Erythroblast (primary cell): ENCODE measurements around the gene ORAI1.
"Not testable (repeated sequence)": the region's sequence is repeated elsewhere in the genome, so short reads cannot be mapped to it uniquely, and the experiment has no call there.

Experiments used
- DNase-seq, 2 experiments: peaks; one replicate each; lab custom pipeline; 2025; lab: John Stamatoyannopoulos, UW
- GATA1 ChIP-seq: IDR thresholded peaks from 2 replicates; pipeline ENCODE4 v1.6.1; 2011; ENCODE audit warnings: low read depth, mild to moderate bottlenecking, control low read depth, low read length, moderate library complexity
- POLR2A ChIP-seq: IDR thresholded peaks from 2 replicates; pipeline ENCODE4 v1.6.1; 2011; ENCODE audit warnings: mild to moderate bottlenecking, low read length

ORAI1 gene

GRCh38 chr12:121626087-121626852, at the start of gene ORAI1:
ORAI1 (plus strand) TSS chr12:121626530.
- TF ChIP-seq GATA1 (no peak), POLR2A (peak; percentile 76)
- DNase-seq: peak; percentile 96 to 98

GRCh38 chr12:121576851-121577391, 49.4 kb upstream of the ORAI1 start:
- TF ChIP-seq POLR2A (no peak), GATA1 (no peak)
- no peak for DNase-seq

- TF ChIP-seq POLR2A (no peak), GATA1 (no peak)
- DNase-seq: no peak
Observed at GRCh38 chr12:121577443-121578180, 48.7 kb upstream of the ORAI1 start.

- TF ChIP-seq GATA1 (no peak), POLR2A (no peak)
- peak; percentile 44 to 66 for DNase-seq
Observed at GRCh38 chr12:121578230-121579189, 47.8 kb upstream of the ORAI1 start.

GRCh38 chr12:121579190-121579791, 47.0 kb upstream of the ORAI1 start:
- DNase-seq: peak; percentile 67 to 70
- TF ChIP-seq POLR2A (no peak), GATA1 (no peak)

GRCh38 chr12:121579981-121580868, 46.1 kb upstream of the ORAI1 start:
- peak; percentile 90 to 91 for DNase-seq

GRCh38 chr12:121580959-121581685, 45.2 kb upstream of the ORAI1 start, which contains the start of gene KDM2B:
KDM2B (minus strand) TSS chr12:121581023; CDS start chr12:121580911, 112 bp downstream.
- TF ChIP-seq POLR2A: peak; percentile 23
- TF ChIP-seq GATA1: no peak
- DNase-seq: peak; percentile 73 to 80

More at GRCh38 chr12:121579981-121580868, 46.1 kb upstream of the ORAI1 start:
- TF ChIP-seq GATA1 (no peak), POLR2A (peak; percentile 39)

- TF ChIP-seq GATA1: no peak
- peak; percentile 44 for TF ChIP-seq POLR2A
- DNase-seq: peak; percentile 59 to 70
Observed at GRCh38 chr12:121581686-121582429, 44.5 kb upstream of the ORAI1 start.

GRCh38 chr12:121582583-121583333, 43.6 kb upstream of the ORAI1 start:
- DNase-seq: peak; percentile 43 to 50
- peak; percentile 19 for TF ChIP-seq POLR2A
- TF ChIP-seq GATA1: no peak

- not testable (repeated sequence) for DNase-seq
Observed at GRCh38 chr12:121583334-121583661, 43.0 kb upstream of the ORAI1 start.

- DNase-seq: peak in 1 of 2 experiments; percentile 34
Observed at GRCh38 chr12:121584885-121585284, 41.4 kb upstream of the ORAI1 start.
